H1 (cell line): ENCODE results near the gene PMEPA1. TPM values are rescaled to one million over a fixed set of nuclear protein-coding genes. Genes with fewer than 3 reads are reported as not detected.

Experiments used
- ATF3 ChIP-seq: IDR thresholded peaks from 2 replicates; pipeline ENCODE4 v1.6.1; 2011; ENCODE audit warnings: low read depth, mild to moderate bottlenecking, low read length; ENCODE audit not compliant: insufficient read depth
- FOSL1 ChIP-seq: IDR thresholded peaks from 2 replicates; pipeline ENCODE4 v1.6.1; 2011; ENCODE audit warnings: mild to moderate bottlenecking, low read depth, low read length, moderate library complexity; ENCODE audit not compliant: insufficient read depth
- NANOG ChIP-seq: IDR thresholded peaks from 2 replicates; pipeline ENCODE4 v1.6.1; 2011; ENCODE audit warnings: low read length, low read depth, mild to moderate bottlenecking, inconsistent platforms; ENCODE audit not compliant: insufficient read depth, poor library complexity, severe bottlenecking
- SIX5 ChIP-seq: IDR thresholded peaks from 2 replicates; pipeline ENCODE4 v1.6.1; 2011; ENCODE audit warnings: mild to moderate bottlenecking, low read depth, low read length
- polyA plus RNA-seq, 7 experiments: library from polyadenylated mRNA; depleted of rRNA in 3 of 7; stranded (reverse) in 5 of 7; unstranded in 2 of 7; fragments of >200 nt in 5 of 7; fragments of 200-250 nt in 2 of 7; gene quantifications; 1 replicate in 5 of 7; 2 replicates in 1 of 7; 4 replicates in 1 of 7; pipeline versions ENCODE4 v1.2.1 to v1.2.3, GENCODE V29; 2011 to 2013; ENCODE audit warnings: missing spikeins in 2 of 7, mixed read lengths in 2 of 7
- total RNA-seq: library from RNA; stranded (reverse); fragmentation: NEBNext Ultra II Directional; extraction: Animal tissue kit (Norgen Biotek cat#: 25700); gene quantifications from 2 replicates; pipeline ENCODE4 v1.2.1, GENCODE V29; 2021

PMEPA1 gene
- total and polyA plus RNA-seq, 2 of the 8 experiments (the other 6 are each of a cell fraction or from before 2014, with no cell fraction given), result 12.7 to 20.5 TPM

- TF ChIP-seq ATF3 (no peak), NANOG (no peak), SIX5 (no peak), FOSL1 (no peak)
Observed at GRCh38 chr20:57656252-57656820, 53.5 kb downstream of the PMEPA1 start (continued).
